ENCODE results near the gene ITGB4. TPM values are rescaled to one million over a fixed set of nuclear protein-coding genes. Genes with fewer than 3 reads are reported as not detected.
A peak's percentile ranks its signal among the peaks of the same experiment; 100 is the strongest.

Gene ITGB4
- total RNA-seq, 1 donor from 2014 or later = 82.2 TPM

DNA sequence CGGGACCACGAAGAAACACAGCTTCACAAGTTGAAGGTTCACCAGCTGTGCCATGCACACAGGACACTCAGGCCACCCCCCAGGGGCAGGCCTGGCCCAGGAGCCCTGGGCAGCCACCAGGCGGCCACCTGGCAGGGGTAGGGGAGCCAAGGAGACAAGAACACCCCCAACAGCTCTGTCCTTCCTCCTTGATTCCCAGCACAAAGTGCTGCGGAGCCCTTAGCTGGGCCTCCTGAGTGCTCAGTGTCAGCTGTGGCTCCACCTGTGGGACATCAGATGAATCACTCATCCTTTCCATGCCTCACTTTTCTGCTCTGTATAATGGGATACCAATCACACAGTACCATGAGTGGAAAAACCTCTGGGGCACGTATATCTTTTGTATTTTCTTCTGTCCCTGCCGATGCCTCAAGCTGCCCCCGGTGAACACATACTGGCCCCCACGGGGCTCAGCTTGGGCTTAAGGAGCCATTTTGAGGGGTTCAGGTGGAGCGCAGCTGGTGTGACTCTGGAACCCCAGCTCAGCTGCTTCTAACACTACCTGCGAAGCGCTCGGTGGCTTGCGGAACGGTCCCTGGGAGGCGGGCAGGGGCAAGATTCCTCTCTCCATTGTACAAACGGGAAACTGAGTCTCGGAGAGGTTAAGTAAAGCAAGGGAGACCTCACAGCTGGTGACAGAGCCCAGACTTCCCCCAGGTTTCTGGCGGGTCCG is 31.7 kb downstream of the ITGB4 start:
- peaks cover 6% of the 10 kb centered on the region for H3K36me3 ChIP-seq
- H3K27ac ChIP-seq = no peak overlapping the region
- H3K27me3 ChIP-seq = no peaks in the 10 kb centered on the region
- H3K9me3 ChIP-seq = no peaks in the 10 kb centered on the region
- TF ChIP-seq, protein P1, sequence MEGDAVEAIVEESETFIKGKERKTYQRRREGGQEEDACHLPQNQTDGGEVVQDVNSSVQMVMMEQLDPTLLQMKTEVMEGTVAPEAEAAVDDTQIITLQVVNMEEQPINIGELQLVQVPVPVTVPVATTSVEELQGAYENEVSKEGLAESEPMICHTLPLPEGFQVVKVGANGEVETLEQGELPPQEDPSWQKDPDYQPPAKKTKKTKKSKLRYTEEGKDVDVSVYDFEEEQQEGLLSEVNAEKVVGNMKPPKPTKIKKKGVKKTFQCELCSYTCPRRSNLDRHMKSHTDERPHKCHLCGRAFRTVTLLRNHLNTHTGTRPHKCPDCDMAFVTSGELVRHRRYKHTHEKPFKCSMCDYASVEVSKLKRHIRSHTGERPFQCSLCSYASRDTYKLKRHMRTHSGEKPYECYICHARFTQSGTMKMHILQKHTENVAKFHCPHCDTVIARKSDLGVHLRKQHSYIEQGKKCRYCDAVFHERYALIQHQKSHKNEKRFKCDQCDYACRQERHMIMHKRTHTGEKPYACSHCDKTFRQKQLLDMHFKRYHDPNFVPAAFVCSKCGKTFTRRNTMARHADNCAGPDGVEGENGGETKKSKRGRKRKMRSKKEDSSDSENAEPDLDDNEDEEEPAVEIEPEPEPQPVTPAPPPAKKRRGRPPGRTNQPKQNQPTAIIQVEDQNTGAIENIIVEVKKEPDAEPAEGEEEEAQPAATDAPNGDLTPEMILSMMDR (IDR thresholded peaks at IDR 0.05) = no peak
- intact Hi-C loops (cut with DNase I) = loop anchor here (5.0 kb wide), 1 partner anchor 76 kb away; no protein-coding TSS in a partner anchor
- H3K4me3 ChIP-seq = peak overlapping the region; percentile 51
- DNase-seq = no peak
- peaks cover 16% of the 10 kb centered on the region for H3K4me1 ChIP-seq
- no peak for ATAC-seq

DNA sequence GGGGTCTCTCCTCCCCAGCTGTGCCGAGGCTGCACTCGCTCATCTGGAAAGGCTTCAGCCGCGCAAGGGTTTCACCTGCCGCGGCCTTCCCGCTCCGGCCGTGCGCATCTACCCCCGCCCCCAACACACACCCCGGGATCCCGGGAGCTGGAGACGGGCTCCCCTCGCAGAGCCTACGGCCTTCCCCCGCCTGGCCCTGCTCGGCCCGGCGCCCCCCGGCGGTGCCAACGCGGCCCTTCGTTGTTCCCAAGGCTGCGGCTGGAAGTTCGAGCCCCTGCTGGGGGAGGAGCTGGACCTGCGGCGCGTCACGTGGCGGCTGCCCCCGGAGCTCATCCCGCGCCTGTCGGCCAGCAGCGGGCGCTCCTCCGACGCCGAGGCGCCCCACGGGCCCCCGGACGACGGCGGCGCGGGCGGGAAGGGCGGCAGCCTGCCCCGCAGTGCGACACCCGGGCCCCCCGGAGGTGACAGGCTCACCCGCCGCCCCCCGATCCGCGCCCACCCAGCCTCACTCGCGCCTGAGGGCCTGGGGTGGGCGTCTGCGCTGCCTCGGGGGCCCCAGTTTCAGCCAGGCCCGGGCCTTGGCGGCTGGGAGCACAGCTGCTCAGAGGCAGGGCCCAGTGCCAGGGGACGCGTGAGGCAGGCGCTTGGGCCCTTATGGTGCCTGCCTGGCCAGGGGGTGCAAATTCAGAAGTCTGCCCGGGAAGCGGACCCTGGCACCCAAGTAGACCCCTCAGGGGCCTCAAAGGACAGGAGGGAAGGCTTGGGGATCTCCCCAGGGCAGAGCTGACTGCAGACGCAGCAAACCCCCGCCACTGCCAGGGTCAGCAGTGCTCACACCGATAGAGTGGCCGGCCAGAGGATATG is 32.5 kb downstream of the ITGB4 start:
- Histone ChIP-seq H3K27ac (peak overlapping the region; percentile 47), H3K4me3 (peak overlapping the region; percentile 51), H3K27me3 (no peaks in the 10 kb centered on the region), H3K36me3 (peaks cover 14% of the 10 kb centered on the region), H3K9me3 (no peaks in the 10 kb centered on the region), H3K4me1 (peaks cover 15% of the 10 kb centered on the region)
- ATAC-seq (peak; percentile 78), DNase-seq (peak; percentile 86)
- intact Hi-C loops (cut with DNase I) = loop anchor here (5.0 kb wide), 1 partner anchor 76 kb away; no protein-coding TSS in a partner anchor
- TF ChIP-seq, protein P1 (IDR thresholded peaks at IDR 0.05) = peak; percentile 57

DNA sequence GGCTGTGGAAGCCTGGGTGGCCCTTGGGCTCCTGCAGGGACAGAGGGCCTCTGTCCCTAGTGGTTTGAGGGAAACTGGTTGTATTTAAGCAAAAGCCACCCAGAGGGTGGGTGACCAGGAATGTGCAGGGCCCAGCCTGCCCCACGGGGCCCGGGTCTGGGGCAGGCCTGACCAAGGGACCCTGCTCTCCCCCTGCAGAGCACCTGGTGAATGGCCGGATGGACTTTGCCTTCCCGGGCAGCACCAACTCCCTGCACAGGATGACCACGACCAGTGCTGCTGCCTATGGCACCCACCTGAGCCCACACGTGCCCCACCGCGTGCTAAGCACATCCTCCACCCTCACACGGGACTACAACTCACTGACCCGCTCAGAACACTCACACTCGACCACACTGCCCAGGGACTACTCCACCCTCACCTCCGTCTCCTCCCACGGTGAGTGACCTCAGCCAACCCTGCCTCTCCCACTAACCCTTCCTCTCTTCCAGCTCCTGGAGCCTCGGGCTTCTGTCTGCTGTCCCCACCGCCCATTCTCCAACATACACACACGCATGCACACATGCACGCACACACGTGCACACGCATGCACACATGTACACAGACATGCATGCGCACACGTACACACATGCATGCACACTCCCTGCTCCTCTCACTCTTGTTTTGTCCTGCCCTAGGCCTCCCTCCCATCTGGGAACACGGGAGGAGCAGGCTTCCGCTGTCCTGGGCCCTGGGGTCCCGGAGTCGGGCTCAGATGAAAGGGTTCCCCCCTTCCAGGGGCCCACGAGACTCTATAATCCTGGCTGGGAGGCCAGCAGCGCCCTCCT is 33.3 kb downstream of the ITGB4 start:
- Histone ChIP-seq H3K9me3 (no peaks in the 10 kb centered on the region), H3K36me3 (peaks cover 17% of the 10 kb centered on the region), H3K4me3 (no peak overlapping the region), H3K4me1 (peaks cover 13% of the 10 kb centered on the region), H3K27ac (no peak overlapping the region), H3K27me3 (no peaks in the 10 kb centered on the region)
- ATAC-seq (no peak), DNase-seq (no peak)
- TF ChIP-seq, protein P1 (IDR thresholded peaks at IDR 0.05) = no peak
- intact Hi-C loops (cut with DNase I) = loop anchor here (5.0 kb wide), 1 partner anchor 77 kb away; no protein-coding TSS in a partner anchor

DNA sequence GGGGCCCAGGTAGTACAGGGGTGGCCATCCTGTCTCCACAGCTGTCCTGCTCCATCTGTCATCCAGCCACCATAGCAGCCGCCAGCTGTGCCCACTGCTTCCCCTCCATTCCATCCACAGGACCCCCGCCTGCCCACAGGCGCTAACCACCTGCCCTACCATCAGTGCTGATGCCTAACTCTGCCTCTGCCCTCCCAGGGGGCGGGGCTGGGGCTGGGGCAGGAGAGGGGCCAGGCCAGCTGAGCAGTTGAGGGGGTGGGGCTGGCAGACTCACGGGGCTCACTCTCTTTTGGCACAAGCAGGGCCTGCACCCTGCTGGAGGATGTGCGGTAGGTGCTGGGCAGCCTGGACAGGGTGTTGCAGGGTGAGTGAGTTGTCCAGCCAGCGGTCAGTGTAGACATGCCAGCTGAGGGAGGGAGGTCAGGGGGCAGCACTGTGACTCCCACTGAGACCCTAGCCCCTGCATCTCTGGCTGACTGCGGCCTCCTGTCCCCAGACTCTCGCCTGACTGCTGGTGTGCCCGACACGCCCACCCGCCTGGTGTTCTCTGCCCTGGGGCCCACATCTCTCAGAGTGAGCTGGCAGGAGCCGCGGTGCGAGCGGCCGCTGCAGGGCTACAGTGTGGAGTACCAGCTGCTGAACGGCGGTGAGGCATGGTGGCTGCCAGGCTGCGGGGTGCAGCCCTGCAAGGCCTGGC is 34.1 kb downstream of the ITGB4 start:
- H3K9me3 ChIP-seq = no peaks in the 10 kb centered on the region
- peaks cover 17% of the 10 kb centered on the region for H3K36me3 ChIP-seq
- no peaks in the 10 kb centered on the region for H3K27me3 ChIP-seq
- no peak overlapping the region for H3K27ac ChIP-seq
- peaks cover 8% of the 10 kb centered on the region for H3K4me1 ChIP-seq
- TF ChIP-seq, protein P1 (IDR thresholded peaks at IDR 0.05) = no peak
- H3K4me3 ChIP-seq = no peak overlapping the region
- intact Hi-C loops (cut with DNase I) = no loop called here
- ATAC-seq = no peak
- DNase-seq = no peak

DNA sequence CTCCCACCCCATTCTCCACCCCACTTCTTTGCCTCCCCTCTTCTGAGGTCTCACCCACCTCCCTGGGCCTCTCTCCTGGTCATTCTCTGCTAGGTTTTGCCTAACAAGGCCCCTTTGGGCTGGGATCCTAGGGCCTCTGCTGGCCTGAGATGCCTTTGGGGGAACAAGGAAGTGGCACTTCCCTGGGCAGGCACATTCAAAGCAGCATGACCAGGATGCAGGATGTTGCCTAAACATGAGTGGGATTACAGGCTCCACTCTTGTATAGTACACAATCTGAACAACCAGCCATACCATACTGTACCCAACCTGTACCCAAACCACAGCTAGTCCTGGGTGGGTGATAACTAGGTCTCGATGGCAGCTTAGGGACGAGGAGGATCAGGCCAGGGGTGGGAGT is 34.7 kb downstream of the ITGB4 start:
- peaks cover 17% of the 10 kb centered on the region for H3K36me3 ChIP-seq
- ATAC-seq = peak; percentile 5

More for the DNA sequence above, 34.7 kb downstream of the ITGB4 start:
- Histone ChIP-seq H3K4me1 (peaks cover 8% of the 10 kb centered on the region), H3K9me3 (no peaks in the 10 kb centered on the region), H3K4me3 (no peak overlapping the region), H3K27ac (no peak overlapping the region), H3K27me3 (no peaks in the 10 kb centered on the region)
- intact Hi-C loops (cut with DNase I) = no loop called here
- TF ChIP-seq, protein P1 (IDR thresholded peaks at IDR 0.05) = no peak
- no peak for DNase-seq
